WI38 (cell line): Measurements from ENCODE around the gene FBXO30.

Source experiments
- H3K4me3 ChIP-seq: 2 replicates; pipeline ENCODE4 v1.5.1; 2011; ENCODE audit warnings: low read depth, mild to moderate bottlenecking, control low read depth, low read length
- TF ChIP-seq, protein P1 (sequence below): IDR thresholded peaks from 2 replicates; pipeline ENCODE4 v1.5.1; 2012; ENCODE audit warnings: low read depth, mild to moderate bottlenecking, control low read depth, low read length

The FBXO30 gene

DNA sequence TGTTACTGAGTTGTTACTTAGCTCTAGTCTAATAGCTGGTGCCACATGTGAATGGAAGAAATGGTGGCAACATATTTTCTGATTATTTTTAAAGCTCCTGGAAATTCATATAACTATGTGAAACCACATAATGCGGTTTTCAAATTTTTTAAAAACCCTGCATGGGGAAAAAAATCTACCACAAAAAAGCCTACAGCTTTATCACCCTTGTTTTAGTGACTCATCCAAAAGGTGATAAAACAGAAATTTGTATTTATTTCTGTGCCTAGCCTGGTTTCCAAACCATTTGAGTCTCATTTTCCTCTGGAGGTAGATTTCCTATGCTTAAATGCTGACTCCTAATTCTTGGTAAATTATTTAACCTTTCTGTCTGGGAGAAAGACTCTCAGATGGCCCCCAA, 5.4 kb upstream of the FBXO30 start:
- TF ChIP-seq, protein P1, sequence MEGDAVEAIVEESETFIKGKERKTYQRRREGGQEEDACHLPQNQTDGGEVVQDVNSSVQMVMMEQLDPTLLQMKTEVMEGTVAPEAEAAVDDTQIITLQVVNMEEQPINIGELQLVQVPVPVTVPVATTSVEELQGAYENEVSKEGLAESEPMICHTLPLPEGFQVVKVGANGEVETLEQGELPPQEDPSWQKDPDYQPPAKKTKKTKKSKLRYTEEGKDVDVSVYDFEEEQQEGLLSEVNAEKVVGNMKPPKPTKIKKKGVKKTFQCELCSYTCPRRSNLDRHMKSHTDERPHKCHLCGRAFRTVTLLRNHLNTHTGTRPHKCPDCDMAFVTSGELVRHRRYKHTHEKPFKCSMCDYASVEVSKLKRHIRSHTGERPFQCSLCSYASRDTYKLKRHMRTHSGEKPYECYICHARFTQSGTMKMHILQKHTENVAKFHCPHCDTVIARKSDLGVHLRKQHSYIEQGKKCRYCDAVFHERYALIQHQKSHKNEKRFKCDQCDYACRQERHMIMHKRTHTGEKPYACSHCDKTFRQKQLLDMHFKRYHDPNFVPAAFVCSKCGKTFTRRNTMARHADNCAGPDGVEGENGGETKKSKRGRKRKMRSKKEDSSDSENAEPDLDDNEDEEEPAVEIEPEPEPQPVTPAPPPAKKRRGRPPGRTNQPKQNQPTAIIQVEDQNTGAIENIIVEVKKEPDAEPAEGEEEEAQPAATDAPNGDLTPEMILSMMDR, result no peak
- no peak overlapping the region for H3K4me3 ChIP-seq

DNA sequence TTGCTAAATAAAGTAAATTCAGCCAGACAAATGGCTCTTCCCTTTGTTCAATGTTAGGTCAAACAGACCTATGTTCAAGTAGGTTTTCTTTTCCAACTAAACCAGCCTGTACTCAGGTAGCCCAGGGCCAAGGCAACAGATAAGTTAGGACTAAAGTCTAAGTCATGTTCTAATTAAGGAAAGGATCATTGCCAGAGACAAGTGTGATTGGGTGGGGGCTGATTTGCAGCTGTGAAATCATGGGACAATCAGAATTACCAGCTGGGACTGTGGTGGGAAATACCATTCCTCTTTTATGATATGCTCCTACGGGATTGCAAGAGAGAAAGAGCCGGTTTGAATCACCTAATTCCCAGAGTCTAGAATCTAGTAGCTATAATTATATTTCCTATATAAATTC, 4.2 kb upstream of the FBXO30 start:
- no peak overlapping the region for H3K4me3 ChIP-seq
- TF ChIP-seq, protein P1, result no peak

DNA sequence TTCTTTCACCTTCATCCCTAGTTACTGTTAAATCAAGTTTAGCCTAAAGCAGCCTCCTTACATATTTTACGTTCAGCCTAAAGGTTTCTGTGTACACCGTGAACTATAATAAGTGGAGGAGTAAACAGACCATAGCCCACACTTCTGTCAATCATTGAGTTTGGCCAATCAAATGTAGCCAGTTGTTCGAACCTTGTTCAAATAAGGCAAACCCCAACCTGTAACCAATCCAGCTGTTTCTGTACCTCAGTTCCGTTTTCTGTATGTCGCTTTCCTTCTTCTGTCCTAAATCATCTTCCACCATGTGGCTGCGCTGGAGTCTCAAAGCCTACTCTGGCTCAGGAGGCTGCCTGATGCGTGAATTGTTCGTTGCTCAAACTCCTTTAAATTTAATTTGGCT, 1.8 kb upstream of the FBXO30 start:
- H3K4me3 ChIP-seq, result no peak overlapping the region
- TF ChIP-seq, protein P1, result no peak

DNA sequence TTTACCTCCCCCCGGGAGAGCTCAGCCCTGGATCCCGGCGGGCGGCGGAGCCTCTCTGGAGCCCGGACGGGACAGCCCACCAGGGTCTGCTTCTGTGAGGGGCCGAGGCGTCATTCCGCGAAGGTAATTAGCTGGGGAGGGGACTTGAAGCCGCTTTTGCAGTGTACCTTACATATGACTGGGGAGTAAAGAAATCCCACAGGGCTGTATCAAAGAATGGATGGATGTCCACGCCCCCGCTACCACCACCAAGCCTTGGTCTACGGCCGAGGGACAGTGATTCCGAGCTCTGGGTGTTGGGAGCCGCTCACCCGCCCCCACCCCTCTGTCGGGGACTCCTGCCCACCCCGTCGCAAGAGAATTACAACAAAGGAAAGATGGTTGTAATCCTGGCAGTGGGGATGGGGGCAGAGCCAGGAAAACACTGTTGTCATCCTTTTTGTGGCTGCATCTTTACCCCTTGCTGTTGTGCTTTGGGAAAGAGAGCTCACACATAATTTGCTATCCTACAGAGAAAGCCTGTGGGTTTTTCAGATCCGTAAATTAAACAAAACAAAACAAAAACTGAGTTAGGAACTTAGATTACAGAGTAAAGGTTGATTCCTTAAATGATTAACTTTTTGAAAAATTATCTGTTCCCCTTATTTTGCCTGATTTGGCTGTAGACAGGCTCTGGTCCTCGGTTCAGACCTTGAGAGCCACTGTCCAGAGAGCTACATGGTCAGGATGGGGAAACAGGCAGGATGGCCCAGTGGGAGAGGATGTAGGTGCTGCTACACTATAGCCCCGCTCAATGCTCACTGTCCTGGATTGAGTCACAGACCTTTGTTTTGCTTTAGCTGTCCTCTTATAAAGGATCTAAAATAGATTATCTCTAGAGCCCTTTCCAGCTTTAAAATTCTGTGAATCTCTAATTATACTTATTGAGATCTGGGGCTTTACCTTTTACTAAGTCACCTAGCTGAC, 997 bp upstream of the FBXO30 start:
- peak overlapping the region; percentile 91 for H3K4me3 ChIP-seq
- TF ChIP-seq, protein P1, result no peak

DNA sequence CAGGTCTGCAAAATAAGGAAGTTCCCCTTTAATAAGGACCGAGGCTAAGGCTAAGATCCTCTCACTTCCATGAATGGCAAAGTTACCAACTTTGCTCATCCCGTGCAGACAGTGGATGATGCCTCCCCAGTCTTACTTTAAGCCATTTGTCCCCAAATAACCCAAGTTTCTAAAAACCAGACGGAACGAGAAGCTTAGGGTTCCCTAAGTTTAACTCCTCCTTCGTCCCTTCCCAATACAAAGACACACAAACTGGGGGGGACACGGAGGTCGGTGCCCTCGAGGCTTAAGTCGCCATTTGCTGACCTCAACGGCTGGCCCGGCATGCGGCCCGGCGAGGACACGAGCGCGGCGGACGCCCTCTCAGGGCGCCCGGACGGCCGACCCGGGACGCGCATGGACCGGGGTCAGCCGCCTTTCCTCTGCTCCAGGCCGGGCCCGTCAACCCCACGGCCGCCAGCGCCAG, 527 bp downstream of the FBXO30 start:
- TF ChIP-seq, protein P1, result no peak
- H3K4me3 ChIP-seq, result peak overlapping the region; percentile 91

DNA sequence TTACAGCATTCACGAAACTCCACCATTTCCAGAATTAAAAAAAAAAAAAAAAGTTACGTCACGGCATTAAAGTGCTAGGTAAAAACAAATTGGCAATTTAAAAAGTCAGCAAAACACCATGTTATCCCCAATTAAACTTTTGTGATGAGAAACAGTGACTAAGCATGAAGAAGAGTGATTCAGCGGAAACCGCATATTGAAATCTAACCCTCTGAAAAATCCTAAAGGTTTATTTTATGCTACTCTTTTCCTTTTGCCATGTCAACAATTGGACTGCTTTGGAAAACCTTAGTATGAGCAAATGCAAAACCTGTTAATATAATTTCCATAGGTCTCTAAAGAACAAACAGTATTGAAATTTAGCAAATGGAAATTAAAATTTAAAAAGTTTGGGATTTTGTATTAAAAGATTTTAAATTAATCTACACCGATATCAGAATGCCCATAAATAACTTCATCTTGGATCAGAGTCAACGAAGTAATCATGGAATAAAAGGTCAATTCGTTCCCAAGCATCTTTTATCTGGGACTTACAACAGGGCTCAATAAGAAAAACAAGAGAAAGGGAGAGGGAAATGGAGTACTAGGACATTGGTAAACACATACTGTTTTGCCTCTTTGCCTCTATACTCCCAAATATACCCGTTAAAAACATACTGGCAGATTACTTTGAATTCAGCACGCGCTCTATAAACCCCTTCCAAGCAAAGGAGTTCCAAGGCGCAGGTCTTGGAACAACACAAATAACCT, 1.1 kb downstream of the FBXO30 start:
- TF ChIP-seq, protein P1, result no peak
- peak overlapping the region; percentile 91 for H3K4me3 ChIP-seq
